WTC11 (cell line): Measurements from ENCODE around the gene SCN9A.

Source experiments
- FOXP1 ChIP-seq: sonication (generic); formaldehyde crosslinking; IDR thresholded peaks from 2 replicates; pipeline ENCODE4 v1.8.0; 2022; ENCODE audit warnings: missing genetic modification reagents, mild to moderate bottlenecking, moderate library complexity, borderline replicate concordance
- TCF7 ChIP-seq: sonication (generic); formaldehyde crosslinking; IDR thresholded peaks from 2 replicates; pipeline ENCODE4 v1.8.0; 2022; ENCODE audit warnings: mild to moderate bottlenecking, low read depth, missing genetic modification reagents, moderate library complexity
- TEAD4 ChIP-seq: sonication (generic); formaldehyde crosslinking; IDR thresholded peaks from 2 replicates; pipeline ENCODE4 v1.8.0; 2022; ENCODE audit warnings: mild to moderate bottlenecking, missing genetic modification reagents
- ZNF232 ChIP-seq: sonication (generic); formaldehyde crosslinking; IDR thresholded peaks from 2 replicates; pipeline ENCODE4 v1.8.0; 2022; ENCODE audit warnings: mild to moderate bottlenecking, missing genetic modification reagents
- TF ChIP-seq, protein P1 (sequence below): fragments of 200-600 bp; IDR thresholded peaks from 2 replicates; pipeline ENCODE4 v1.8.0; 2022; ENCODE audit warnings: antibody characterized with exemption
- TF ChIP-seq, protein P2 (sequence below): sonication (generic); formaldehyde crosslinking; IDR thresholded peaks from 2 replicates; pipeline ENCODE4 v1.8.0; 2022; ENCODE audit warnings: missing genetic modification reagents
- TF ChIP-seq, protein P3 (sequence below): sonication (generic); formaldehyde crosslinking; IDR thresholded peaks from 2 replicates; pipeline ENCODE4 v1.8.1; 2023; ENCODE audit warnings: mild to moderate bottlenecking, missing genetic modification reagents, borderline replicate concordance
- TF ChIP-seq, protein P4 (sequence below): sonication (generic); formaldehyde crosslinking; IDR thresholded peaks from 2 replicates; pipeline ENCODE4 v1.8.0; 2022; ENCODE audit warnings: mild to moderate bottlenecking, missing genetic modification reagents

DNA sequence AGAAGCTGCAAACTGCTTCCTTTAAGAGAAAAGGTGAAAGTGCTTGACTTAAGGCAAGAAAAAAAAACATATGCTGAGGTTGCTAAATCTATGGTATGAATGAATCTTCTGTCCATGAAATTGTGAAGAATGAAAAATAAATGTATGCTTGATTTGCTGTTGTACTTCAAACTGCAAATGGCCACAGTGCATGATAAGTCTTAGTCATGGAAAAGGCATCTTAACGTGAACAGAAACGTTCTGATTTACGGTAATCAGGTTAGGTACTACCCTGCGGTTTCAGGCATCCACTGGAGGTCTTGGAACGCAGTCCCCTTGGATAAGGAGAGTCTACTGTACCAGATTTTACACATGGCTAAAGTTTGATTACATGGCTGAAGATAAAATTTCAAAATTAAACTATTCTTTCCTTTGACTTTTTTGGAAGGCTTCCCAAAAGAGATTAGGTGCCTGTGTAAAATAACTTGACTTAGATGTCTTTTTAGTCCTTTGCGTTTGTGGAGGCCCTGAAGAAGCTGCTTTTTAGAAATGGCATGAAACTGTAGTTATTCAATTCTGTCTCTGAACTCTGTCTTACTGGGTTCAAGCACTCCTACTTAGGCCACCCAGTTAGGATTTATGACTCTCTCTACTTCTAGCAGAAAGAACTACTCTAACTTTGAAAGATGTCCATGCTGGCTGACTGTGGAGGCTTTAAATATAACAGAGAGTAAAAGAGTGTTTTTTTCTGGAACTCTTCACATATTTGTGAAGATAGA lies 35.9 kb upstream of the SCN9A start:
- no peak for TF ChIP-seq TCF7 (CRISPR knock-in tag)
- TF ChIP-seq, protein P1, sequence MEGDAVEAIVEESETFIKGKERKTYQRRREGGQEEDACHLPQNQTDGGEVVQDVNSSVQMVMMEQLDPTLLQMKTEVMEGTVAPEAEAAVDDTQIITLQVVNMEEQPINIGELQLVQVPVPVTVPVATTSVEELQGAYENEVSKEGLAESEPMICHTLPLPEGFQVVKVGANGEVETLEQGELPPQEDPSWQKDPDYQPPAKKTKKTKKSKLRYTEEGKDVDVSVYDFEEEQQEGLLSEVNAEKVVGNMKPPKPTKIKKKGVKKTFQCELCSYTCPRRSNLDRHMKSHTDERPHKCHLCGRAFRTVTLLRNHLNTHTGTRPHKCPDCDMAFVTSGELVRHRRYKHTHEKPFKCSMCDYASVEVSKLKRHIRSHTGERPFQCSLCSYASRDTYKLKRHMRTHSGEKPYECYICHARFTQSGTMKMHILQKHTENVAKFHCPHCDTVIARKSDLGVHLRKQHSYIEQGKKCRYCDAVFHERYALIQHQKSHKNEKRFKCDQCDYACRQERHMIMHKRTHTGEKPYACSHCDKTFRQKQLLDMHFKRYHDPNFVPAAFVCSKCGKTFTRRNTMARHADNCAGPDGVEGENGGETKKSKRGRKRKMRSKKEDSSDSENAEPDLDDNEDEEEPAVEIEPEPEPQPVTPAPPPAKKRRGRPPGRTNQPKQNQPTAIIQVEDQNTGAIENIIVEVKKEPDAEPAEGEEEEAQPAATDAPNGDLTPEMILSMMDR: no peak
- no peak for TF ChIP-seq ZNF232
- TF ChIP-seq TEAD4 (CRISPR knock-in tag): no peak
- TF ChIP-seq, protein P2, sequence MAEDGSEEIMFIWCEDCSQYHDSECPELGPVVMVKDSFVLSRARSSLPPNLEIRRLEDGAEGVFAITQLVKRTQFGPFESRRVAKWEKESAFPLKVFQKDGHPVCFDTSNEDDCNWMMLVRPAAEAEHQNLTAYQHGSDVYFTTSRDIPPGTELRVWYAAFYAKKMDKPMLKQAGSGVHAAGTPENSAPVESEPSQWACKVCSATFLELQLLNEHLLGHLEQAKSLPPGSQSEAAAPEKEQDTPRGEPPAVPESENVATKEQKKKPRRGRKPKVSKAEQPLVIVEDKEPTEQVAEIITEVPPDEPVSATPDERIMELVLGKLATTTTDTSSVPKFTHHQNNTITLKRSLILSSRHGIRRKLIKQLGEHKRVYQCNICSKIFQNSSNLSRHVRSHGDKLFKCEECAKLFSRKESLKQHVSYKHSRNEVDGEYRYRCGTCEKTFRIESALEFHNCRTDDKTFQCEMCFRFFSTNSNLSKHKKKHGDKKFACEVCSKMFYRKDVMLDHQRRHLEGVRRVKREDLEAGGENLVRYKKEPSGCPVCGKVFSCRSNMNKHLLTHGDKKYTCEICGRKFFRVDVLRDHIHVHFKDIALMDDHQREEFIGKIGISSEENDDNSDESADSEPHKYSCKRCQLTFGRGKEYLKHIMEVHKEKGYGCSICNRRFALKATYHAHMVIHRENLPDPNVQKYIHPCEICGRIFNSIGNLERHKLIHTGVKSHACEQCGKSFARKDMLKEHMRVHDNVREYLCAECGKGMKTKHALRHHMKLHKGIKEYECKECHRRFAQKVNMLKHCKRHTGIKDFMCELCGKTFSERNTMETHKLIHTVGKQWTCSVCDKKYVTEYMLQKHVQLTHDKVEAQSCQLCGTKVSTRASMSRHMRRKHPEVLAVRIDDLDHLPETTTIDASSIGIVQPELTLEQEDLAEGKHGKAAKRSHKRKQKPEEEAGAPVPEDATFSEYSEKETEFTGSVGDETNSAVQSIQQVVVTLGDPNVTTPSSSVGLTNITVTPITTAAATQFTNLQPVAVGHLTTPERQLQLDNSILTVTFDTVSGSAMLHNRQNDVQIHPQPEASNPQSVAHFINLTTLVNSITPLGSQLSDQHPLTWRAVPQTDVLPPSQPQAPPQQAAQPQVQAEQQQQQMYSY (CRISPR knock-in tag): no peak
- TF ChIP-seq, protein P3, sequence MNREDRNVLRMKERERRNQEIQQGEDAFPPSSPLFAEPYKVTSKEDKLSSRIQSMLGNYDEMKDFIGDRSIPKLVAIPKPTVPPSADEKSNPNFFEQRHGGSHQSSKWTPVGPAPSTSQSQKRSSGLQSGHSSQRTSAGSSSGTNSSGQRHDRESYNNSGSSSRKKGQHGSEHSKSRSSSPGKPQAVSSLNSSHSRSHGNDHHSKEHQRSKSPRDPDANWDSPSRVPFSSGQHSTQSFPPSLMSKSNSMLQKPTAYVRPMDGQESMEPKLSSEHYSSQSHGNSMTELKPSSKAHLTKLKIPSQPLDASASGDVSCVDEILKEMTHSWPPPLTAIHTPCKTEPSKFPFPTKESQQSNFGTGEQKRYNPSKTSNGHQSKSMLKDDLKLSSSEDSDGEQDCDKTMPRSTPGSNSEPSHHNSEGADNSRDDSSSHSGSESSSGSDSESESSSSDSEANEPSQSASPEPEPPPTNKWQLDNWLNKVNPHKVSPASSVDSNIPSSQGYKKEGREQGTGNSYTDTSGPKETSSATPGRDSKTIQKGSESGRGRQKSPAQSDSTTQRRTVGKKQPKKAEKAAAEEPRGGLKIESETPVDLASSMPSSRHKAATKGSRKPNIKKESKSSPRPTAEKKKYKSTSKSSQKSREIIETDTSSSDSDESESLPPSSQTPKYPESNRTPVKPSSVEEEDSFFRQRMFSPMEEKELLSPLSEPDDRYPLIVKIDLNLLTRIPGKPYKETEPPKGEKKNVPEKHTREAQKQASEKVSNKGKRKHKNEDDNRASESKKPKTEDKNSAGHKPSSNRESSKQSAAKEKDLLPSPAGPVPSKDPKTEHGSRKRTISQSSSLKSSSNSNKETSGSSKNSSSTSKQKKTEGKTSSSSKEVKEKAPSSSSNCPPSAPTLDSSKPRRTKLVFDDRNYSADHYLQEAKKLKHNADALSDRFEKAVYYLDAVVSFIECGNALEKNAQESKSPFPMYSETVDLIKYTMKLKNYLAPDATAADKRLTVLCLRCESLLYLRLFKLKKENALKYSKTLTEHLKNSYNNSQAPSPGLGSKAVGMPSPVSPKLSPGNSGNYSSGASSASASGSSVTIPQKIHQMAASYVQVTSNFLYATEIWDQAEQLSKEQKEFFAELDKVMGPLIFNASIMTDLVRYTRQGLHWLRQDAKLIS (CRISPR knock-in tag): no peak
- no peak for TF ChIP-seq FOXP1 (CRISPR knock-in tag)
- TF ChIP-seq, protein P4, sequence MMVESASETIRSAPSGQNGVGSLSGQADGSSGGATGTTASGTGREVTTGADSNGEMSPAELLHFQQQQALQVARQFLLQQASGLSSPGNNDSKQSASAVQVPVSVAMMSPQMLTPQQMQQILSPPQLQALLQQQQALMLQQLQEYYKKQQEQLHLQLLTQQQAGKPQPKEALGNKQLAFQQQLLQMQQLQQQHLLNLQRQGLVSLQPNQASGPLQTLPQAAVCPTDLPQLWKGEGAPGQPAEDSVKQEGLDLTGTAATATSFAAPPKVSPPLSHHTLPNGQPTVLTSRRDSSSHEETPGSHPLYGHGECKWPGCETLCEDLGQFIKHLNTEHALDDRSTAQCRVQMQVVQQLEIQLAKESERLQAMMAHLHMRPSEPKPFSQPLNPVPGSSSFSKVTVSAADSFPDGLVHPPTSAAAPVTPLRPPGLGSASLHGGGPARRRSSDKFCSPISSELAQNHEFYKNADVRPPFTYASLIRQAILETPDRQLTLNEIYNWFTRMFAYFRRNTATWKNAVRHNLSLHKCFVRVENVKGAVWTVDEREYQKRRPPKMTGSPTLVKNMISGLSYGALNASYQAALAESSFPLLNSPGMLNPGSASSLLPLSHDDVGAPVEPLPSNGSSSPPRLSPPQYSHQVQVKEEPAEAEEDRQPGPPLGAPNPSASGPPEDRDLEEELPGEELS (CRISPR knock-in tag): no peak
